Suprapubic skin (tissue), 4 donors: ENCODE data around the gene SLC25A39.

Experiments used
- CTCF ChIP-seq, 2 donors: fragments of 200-600 bp in 1 of 2; fragments of 450-650 bp in 1 of 2; sonication (generic) in 1 of 2; IDR thresholded peaks; one replicate each; pipeline ENCODE4 v1.5.1; 2016 to 2019; ENCODE audit warnings: antibody characterized with exemption in 2 of 2, mild to moderate bottlenecking in 1 of 2, moderate library complexity in 1 of 2
- POLR2A ChIP-seq, 2 donors: fragments of 450-650 bp; IDR thresholded peaks; one replicate each; pipeline ENCODE4 v1.6.1; 2017; ENCODE audit warnings: antibody characterized with exemption in 2 of 2, mild to moderate bottlenecking in 2 of 2, moderate library complexity in 2 of 2
- POLR2AphosphoS5 ChIP-seq, 3 donors: sonication (generic); formaldehyde crosslinking; IDR thresholded peaks; one replicate each; pipeline ENCODE4 v1.6.1; 2017; ENCODE audit warnings: antibody characterized with exemption in 3 of 3

DNA sequence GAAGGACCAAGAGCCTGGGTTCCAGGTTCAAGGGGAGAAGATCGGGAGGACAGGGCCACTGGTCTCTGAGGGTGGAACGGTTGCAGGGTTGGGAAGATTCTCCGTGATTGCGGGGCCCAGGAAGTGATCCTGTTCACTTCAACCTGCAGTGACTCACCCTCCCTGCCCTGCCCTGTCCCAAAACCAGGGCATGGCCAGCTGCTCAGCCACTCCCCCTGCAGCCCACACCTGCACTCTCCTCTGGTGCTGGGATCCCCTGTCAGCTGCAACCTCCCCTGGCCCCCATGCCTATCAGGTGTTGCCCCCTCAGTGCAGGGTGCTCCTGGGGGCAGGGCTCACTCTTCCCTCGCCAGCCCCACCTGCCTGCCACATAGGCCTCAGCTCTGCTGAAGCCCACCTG is 15.2 kb downstream of the SLC25A39 start:
- TF ChIP-seq CTCF (IDR thresholded peaks at IDR 0.05) (no peak), POLR2AphosphoS5 (IDR thresholded peaks at IDR 0.05) (no peak), POLR2A (IDR thresholded peaks at IDR 0.05) (no peak)
